Astrocyte (in vitro differentiated cells and primary cell): Measurements from ENCODE around the gene ACOT11. TPM values are rescaled to one million over a fixed set of nuclear protein-coding genes. Genes with fewer than 3 reads are reported as not detected.

Experiments
- DNase-seq: peaks from one replicate; pipeline ENCODE4 v3.0.0-alpha.2; 2010; ENCODE audit warnings: low read depth
- FAIRE-seq: peaks from 2 replicates; lab custom pipeline; 2011; peaks lifted over from hg19 to GRCh38; lab: Jason Lieb, UNC
- H2AFZ ChIP-seq: 2 replicates; pipeline ENCODE4 v1.6.0; 2012; ENCODE audit warnings: low read depth, low read length, inconsistent platforms
- H3K27ac ChIP-seq: 2 replicates; pipeline ENCODE4 v1.5.1; 2011; ENCODE audit warnings: low read depth, low read length, inconsistent platforms
- H3K27me3 ChIP-seq: 2 replicates; pipeline ENCODE4 v1.6.0; 2011; ENCODE audit warnings: low read length, inconsistent platforms; ENCODE audit not compliant: insufficient read depth
- H3K36me3 ChIP-seq: 2 replicates; pipeline ENCODE4 v1.5.1; 2011; ENCODE audit warnings: low read length, inconsistent platforms; ENCODE audit not compliant: insufficient read depth
- H3K4me1 ChIP-seq: 2 replicates; pipeline ENCODE4 v1.5.1; 2011; ENCODE audit warnings: low read length, inconsistent platforms; ENCODE audit not compliant: insufficient read depth
- H3K4me2 ChIP-seq: 2 replicates; pipeline ENCODE4 v1.6.0; 2012; ENCODE audit warnings: low read length, inconsistent platforms
- H3K4me3 ChIP-seq: 2 replicates; pipeline ENCODE4 v1.5.1; 2011; ENCODE audit warnings: low read depth, mild to moderate bottlenecking, low read length, inconsistent platforms; ENCODE audit not compliant: insufficient read depth
- H3K79me2 ChIP-seq: 2 replicates; pipeline ENCODE4 v1.6.0; 2012; ENCODE audit warnings: mild to moderate bottlenecking, low read length, inconsistent platforms; ENCODE audit not compliant: insufficient read depth
- H3K9ac ChIP-seq: 2 replicates; pipeline ENCODE4 v1.6.0; 2012; ENCODE audit warnings: mild to moderate bottlenecking, low read length, inconsistent platforms
- H3K9me3 ChIP-seq: 2 replicates; pipeline ENCODE4 v1.5.1; 2012; ENCODE audit warnings: low read depth, mild to moderate bottlenecking, low read length, inconsistent platforms; ENCODE audit not compliant: insufficient read depth
- H4K20me1 ChIP-seq: 2 replicates; pipeline ENCODE4 v1.6.0; 2012; ENCODE audit warnings: low read length, inconsistent platforms; ENCODE audit not compliant: insufficient read depth
- H3K27ac Mint-ChIP-seq: one replicate; pipeline ENCODE4 v1.8.0; 2021; ENCODE audit warnings: mild to moderate bottlenecking, mixed read lengths; ENCODE audit not compliant: unreplicated experiment
- H3K27me3 Mint-ChIP-seq: one replicate; pipeline ENCODE4 v1.8.0; 2021; ENCODE audit warnings: low read depth, mixed read lengths; ENCODE audit not compliant: unreplicated experiment
- H3K36me3 Mint-ChIP-seq: one replicate; pipeline ENCODE4 v1.8.0; 2021; ENCODE audit warnings: low read depth, mixed read lengths; ENCODE audit not compliant: unreplicated experiment
- H3K4me1 Mint-ChIP-seq: one replicate; pipeline ENCODE4 v1.8.0; 2021; ENCODE audit warnings: low read depth, mixed read lengths; ENCODE audit not compliant: unreplicated experiment
- H3K4me3 Mint-ChIP-seq: one replicate; pipeline ENCODE4 v1.8.0; 2021; ENCODE audit warnings: mild to moderate bottlenecking, moderate library complexity, mixed read lengths; ENCODE audit not compliant: unreplicated experiment
- H3K9me3 Mint-ChIP-seq: one replicate; pipeline ENCODE4 v1.8.0; 2021; ENCODE audit warnings: mild to moderate bottlenecking, mixed read lengths; ENCODE audit not compliant: unreplicated experiment
- EZH2 ChIP-seq: IDR thresholded peaks from 2 replicates; pipeline ENCODE4 v1.6.1; 2012; ENCODE audit warnings: mild to moderate bottlenecking, low read length, inconsistent platforms; ENCODE audit not compliant: insufficient read depth
- total RNA-seq: library from RNA; stranded (reverse); gene quantifications from 2 replicates; pipeline ENCODE4 v1.2.1, GENCODE V29; 2021
- TF ChIP-seq, protein P1 (sequence below): IDR thresholded peaks from 2 replicates; pipeline ENCODE4 v1.5.1; 2011; ENCODE audit warnings: low read depth, mild to moderate bottlenecking, inconsistent platforms, low read length, moderate library complexity; ENCODE audit not compliant: insufficient read depth

ACOT11 gene
- total RNA-seq, 1 donor from 2014 or later, result 1.5 TPM

DNA sequence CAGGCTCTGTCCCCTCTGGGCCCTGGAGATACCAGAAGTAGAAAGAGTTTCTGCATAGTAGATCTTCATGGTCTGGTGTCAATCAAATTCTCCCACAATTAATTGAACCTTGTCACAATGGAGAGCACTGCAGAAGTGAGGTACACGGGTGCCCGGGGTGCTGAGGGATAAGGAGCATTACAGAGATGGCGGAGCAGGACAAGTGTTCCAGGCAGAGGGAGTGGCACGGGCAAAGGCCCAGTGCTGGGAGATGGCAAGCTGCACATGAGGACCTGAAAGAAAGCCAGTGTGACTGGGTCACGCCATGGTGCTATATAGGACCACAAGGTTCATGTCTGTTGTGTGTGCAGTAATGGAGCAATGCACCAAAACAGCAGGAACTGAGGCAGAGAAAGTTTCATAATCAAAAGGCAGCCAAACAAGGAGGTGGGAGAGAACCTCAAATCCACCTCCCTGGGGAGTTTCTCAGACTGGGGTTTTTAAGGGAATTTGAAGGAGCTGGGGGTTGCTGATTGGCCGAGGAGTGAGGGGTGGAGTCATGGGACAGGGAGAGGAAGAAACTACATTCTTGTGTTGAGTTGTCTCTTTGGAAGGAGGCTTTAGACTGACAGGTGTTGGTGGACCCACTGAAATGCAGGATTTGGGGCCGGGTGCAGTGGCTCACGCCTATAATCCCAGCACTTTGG lies 27.7 kb downstream of the ACOT11 start:
- H3K4me1 Mint-ChIP-seq, result peaks cover 18% of the 10 kb centered on the region
- H3K27me3 ChIP-seq, result no peaks in the 10 kb centered on the region
- H4K20me1 ChIP-seq, result no peaks in the 10 kb centered on the region
- peaks cover 8% of the 10 kb centered on the region for H3K4me1 ChIP-seq
- DNase-seq, result no peak
- H3K36me3 Mint-ChIP-seq, result no peaks in the 10 kb centered on the region
- no peaks in the 10 kb centered on the region for H3K36me3 ChIP-seq
- no peaks in the 10 kb centered on the region for H3K9me3 ChIP-seq
- H3K79me2 ChIP-seq, result no peaks in the 10 kb centered on the region
- no peak overlapping the region for H3K27ac Mint-ChIP-seq
- no peak overlapping the region for H3K4me3 Mint-ChIP-seq
- H2AFZ ChIP-seq, result no peak overlapping the region
- no peak overlapping the region for H3K4me3 ChIP-seq
- no peaks in the 10 kb centered on the region for H3K9me3 Mint-ChIP-seq
- no peak overlapping the region for H3K27ac ChIP-seq
- no peak for FAIRE-seq
- peaks cover 10% of the 10 kb centered on the region for H3K27me3 Mint-ChIP-seq
- H3K4me2 ChIP-seq, result no peak overlapping the region
- H3K9ac ChIP-seq, result no peak overlapping the region
- TF ChIP-seq EZH2, result no peak
- TF ChIP-seq, protein P1, sequence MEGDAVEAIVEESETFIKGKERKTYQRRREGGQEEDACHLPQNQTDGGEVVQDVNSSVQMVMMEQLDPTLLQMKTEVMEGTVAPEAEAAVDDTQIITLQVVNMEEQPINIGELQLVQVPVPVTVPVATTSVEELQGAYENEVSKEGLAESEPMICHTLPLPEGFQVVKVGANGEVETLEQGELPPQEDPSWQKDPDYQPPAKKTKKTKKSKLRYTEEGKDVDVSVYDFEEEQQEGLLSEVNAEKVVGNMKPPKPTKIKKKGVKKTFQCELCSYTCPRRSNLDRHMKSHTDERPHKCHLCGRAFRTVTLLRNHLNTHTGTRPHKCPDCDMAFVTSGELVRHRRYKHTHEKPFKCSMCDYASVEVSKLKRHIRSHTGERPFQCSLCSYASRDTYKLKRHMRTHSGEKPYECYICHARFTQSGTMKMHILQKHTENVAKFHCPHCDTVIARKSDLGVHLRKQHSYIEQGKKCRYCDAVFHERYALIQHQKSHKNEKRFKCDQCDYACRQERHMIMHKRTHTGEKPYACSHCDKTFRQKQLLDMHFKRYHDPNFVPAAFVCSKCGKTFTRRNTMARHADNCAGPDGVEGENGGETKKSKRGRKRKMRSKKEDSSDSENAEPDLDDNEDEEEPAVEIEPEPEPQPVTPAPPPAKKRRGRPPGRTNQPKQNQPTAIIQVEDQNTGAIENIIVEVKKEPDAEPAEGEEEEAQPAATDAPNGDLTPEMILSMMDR, result no peak

DNA sequence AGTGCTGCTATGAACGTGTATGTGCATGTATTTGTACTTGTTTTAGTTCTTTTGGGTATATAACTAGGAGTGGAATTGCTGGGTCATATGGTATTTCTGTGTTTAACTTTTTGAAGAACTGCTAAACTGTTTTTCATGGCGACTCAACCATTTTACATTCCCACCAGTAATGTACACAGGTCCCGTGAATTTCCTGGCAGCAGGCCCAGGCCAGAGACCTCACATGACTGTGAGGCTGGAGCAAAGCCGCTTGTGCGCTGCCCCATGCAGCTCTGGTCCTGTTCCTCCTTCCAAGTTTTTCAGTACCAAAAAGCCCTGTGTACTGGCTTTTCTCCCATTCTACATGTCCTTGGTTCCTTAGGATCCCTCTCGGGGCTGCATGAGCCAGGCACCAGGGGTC lies 29.6 kb downstream of the ACOT11 start:
- FAIRE-seq, result no peak
- Histone ChIP-seq H3K27me3 (no peaks in the 10 kb centered on the region), H3K27ac (no peak overlapping the region), H3K9ac (no peak overlapping the region), H2AFZ (no peak overlapping the region), H3K9me3 (no peaks in the 10 kb centered on the region), H4K20me1 (peaks cover 3% of the 10 kb centered on the region), H3K79me2 (no peaks in the 10 kb centered on the region), H3K4me2 (no peak overlapping the region), H3K36me3 (no peaks in the 10 kb centered on the region), H3K4me1 (peaks cover 3% of the 10 kb centered on the region), H3K4me3 (no peak overlapping the region)
- DNase-seq, result peak; percentile 9
- Mint-ChIP-seq H3K9me3 (no peaks in the 10 kb centered on the region), H3K4me3 (no peak overlapping the region), H3K4me1 (peaks cover 8% of the 10 kb centered on the region), H3K27ac (no peak overlapping the region), H3K36me3 (no peaks in the 10 kb centered on the region), H3K27me3 (peaks cover 16% of the 10 kb centered on the region)
- TF ChIP-seq EZH2, result no peak
- TF ChIP-seq, protein P1, result no peak

DNA sequence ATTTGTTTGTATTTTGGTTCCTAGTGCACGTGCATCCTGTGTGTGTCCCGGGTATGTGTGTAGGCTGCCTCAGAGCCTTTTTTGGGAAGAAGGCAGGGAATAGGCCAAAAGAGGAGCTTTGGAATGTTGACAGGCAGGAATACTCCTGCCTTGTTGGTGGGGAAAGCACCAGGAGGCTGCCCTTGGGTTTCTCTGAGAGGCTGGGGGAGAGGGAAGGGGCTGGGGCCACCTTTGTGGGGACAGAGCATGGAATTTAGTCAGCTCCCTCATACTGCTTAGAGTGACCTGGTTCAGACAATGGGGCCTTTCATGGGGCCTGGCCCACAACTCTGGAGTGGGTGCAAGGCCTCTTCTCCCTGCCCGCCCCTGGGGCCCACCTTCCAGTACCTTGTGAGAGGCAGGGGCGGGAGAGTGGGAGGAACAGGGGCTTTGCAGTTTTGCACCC lies 31.3 kb downstream of the ACOT11 start:
- Histone ChIP-seq H3K9ac (no peak overlapping the region), H2AFZ (no peak overlapping the region), H3K4me1 (peaks cover 3% of the 10 kb centered on the region), H3K4me2 (no peak overlapping the region), H4K20me1 (peaks cover 3% of the 10 kb centered on the region), H3K9me3 (no peaks in the 10 kb centered on the region), H3K4me3 (no peak overlapping the region), H3K79me2 (no peaks in the 10 kb centered on the region), H3K36me3 (no peaks in the 10 kb centered on the region), H3K27ac (no peak overlapping the region), H3K27me3 (no peaks in the 10 kb centered on the region)
- no peaks in the 10 kb centered on the region for H3K36me3 Mint-ChIP-seq
- H3K27ac Mint-ChIP-seq, result no peak overlapping the region
- TF ChIP-seq EZH2, result no peak
- TF ChIP-seq, protein P1, result no peak
- no peak overlapping the region for H3K4me3 Mint-ChIP-seq
- H3K9me3 Mint-ChIP-seq, result no peaks in the 10 kb centered on the region
- DNase-seq (no peak), FAIRE-seq (no peak)
- peaks cover 8% of the 10 kb centered on the region for H3K4me1 Mint-ChIP-seq
- peaks cover 19% of the 10 kb centered on the region for H3K27me3 Mint-ChIP-seq
